ENCODE results near the gene BMX. TPM values are rescaled to one million over a fixed set of nuclear protein-coding genes. Genes with fewer than 3 reads are reported as not detected.

Gene BMX
- total RNA-seq, 1 donor from 2014 or later, result not detected

GRCh38 chrX:15567267-15567666, 66.7 kb downstream of the BMX start:
- intact Hi-C loops (cut with micrococcal nuclease), result loop anchor here (5.0 kb wide), 1 partner anchor 220 kb away; no protein-coding TSS in a partner anchor

DNA sequence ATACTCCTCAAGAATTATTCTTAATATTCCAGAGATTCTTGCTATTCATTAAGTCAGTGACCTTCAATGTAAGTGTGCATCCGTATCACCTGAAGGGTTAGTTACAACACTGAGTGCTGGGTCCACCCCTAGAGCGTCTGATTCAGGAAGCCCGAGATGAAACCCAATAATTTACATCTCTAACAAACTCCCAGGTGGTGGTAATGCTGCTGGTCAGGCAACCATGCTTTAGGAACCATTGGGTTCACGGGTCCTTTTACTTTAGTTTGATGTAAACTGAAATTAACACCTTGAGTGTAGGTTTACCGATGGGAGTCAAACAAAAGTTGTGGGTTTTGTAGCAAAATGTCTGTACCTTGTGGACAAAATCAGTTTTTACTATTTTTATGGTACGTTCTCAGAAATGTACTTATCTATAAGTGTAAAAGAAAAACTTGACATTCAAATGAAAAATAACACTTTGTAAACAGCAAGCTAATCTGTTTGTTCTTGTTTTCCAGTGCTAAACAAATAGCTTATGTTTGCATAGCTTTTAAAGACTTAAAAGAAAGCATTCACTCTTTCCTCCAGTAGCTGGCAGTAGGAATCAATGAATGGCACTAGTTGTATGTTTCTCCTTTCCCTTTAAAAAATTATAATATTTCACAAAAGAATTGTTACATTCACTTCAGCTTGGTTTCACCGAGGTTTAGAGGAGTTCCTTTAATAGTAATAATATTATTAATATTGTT, 67.4 kb downstream of the BMX start:
- intact Hi-C loops (cut with micrococcal nuclease), result loop anchor here (5.0 kb wide), 1 partner anchor 221 kb away; no protein-coding TSS in a partner anchor

DNA sequence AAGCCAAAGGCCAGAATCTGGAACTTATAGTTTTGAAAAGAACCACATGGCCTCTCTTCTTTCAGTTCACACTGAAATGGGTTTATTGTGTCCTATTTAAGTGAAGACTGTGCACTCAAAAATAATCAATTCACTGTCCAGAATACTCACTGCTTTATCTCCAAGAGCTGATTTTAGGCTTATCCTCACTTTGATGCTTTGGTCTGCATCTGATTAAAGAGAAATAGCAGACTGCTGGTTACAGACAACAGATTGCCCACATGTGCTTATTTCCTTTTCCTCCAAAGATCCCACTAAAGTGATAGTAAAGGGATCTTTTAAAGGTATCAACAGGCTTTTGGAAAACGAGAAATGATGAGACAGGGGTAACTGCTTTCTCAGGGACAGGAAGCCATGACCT, 69.5 kb downstream of the BMX start:
- intact Hi-C loops (cut with micrococcal nuclease), result no loop called here

- intact Hi-C loops (cut with micrococcal nuclease), result no loop called here
Observed at GRCh38 chrX:15574017-15574416, 73.4 kb downstream of the BMX start.

- intact Hi-C loops (cut with micrococcal nuclease), result no loop called here
Observed at GRCh38 chrX:15576019-15576418, 75.4 kb downstream of the BMX start.

DNA sequence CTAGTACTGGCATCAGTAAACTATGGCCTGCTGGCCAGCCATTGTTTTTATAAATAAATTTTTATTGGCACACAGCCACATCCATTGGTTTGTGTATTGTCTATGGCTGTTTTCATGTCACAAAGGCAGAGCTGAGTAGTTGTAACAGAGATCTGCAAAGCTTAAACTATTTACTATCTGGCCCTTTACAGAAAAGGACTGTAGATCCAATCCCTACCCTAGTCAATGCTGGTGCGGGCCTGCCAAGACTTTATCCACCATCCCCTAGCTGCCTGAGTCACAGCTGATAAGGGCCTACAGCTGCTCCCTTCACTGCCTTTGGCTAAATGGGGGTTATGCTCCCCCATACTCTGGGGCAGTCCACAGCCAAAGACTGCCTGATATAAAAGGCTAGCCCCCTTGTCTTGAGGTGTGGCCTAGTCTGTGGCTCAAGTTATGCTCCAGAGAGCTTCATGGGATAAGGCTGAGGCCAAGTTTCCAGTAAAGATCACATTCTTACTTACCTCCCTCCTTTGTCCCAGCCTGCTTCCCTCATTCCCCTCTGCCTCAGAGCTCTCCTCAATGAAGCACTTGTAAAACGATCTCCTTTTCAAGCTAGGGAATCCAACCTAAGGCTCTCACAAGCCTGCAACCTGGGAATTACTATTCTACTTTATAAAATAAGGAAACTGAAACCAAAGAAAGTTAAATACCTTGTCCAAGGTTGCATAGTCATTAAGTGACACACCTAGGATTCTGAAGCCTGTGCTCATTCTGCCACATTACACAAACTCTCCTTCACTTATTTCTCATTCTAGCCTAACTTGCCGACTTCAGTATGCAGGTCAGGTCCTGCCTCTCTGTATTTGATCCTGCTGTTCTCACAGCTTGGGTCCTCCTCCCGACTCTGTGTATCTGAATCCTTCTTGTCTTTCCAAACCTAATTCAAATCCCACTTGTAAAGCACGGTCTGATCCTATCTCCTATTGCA, 79.5 kb downstream of the BMX start:
- intact Hi-C loops (cut with micrococcal nuclease), result no loop called here

DNA sequence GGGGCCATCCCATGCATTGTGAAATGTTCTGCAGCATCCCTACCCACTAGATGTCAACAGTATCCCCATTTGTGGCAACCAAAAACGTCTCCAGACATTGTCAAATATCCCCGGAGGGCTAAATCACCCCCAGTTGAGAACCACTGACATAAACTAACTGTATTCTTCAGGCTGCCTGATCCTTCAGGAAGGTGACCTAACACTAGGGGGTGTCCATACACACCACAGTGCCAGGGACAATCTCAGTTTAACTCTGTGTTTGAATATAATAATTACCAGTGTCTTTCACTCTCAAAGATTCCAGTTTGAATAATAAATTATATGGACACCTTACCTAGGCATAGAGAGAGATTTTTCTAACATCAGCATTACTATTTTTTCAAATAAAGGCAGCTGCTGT, 93.8 kb downstream of the BMX start:
- intact Hi-C loops (cut with micrococcal nuclease), result no loop called here

- intact Hi-C loops (cut with micrococcal nuclease), result no loop called here
Observed at GRCh38 chrX:15598026-15598425, 97.4 kb downstream of the BMX start.

DNA sequence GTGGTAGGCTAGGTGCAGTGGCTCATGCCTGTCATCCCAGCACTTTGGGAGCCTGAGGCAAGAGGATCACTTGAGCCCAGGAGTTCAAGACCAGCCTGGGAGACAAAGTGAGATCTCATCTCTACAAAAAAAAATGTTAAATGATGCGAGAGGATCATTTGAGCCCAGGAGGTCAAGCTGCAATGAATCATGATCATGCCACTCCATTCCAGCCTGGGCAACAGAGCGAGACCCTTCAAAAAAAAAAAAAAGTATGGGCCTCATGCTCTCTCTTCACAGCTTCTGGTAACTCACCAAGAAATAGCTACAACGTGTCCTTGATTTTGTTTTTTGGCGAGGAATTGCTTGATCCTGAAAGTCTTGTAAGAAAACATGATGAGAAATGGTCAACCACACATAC, 98.9 kb downstream of the BMX start:
- intact Hi-C loops (cut with micrococcal nuclease), result no loop called here

- intact Hi-C loops (cut with micrococcal nuclease), result no loop called here
Observed at GRCh38 chrX:15600049-15600448, 99.4 kb downstream of the BMX start.

DNA sequence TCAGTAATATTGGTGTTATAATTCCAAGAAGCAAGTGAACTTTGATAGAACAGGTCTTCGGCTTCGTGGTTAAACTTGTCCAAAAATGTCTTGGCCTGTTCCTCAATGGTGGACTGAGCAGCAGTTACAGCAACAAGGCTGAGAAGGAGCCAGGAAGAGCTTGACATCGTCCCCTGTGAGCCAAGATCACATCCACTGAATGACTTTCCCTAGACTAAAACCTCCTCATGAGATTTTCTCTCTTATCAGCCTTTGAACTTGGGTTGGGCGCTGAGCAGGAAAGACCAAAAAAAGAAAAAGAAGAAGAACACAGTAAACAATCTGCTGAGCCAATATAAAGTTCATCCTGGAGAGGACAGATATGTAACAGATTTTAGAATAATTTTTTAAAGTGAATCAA, 100.1 kb downstream of the BMX start, which contains the start of gene ACE2:
ACE2 (minus strand) TSS at position 216 of the 400 bp plus-strand sequence; CDS start at position 167, 49 bp downstream.
- intact Hi-C loops (cut with micrococcal nuclease), result no loop called here

DNA sequence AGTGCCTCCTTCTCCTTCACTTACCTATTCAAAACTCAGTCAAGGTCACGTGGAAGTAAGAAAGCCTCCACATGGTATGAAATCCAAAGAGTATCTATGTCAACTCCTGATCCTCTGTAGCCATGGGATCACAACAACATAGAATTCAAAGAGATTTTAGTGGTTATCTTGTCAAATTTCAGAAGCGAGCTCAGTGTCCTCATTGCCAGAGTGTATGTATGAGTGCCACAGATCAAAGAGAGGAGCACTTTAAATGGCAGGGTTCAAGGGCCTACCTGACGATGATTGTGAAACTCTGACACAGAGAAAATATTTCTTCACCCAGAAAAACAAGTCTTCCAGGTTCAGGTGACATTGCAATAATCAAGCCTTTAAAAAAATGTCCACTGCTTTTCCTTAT, 101.3 kb downstream of the BMX start:
- intact Hi-C loops (cut with micrococcal nuclease), result no loop called here

DNA sequence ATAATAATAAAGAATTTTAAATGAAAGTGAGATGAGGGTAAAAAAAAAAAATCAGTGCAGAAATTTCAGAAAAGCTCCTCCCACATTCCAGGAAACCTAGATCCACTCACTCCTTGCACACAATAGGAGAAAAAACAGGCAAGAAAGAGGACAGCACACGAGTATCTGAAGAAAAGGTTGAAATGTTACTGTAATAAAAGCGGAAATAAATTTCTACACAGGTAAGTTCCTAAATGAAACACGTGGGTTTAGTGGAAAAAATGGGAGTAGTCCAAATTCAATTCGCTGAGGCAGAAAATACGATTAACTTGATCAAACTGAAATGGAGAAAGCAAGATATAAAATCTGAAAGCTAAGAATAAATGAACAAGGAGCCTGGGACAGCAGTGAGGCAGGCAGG, 102.2 kb downstream of the BMX start:
- intact Hi-C loops (cut with micrococcal nuclease), result no loop called here

- intact Hi-C loops (cut with micrococcal nuclease), result no loop called here
Observed at GRCh38 chrX:15605226-15605625, 104.6 kb downstream of the BMX start.

Other genes starting within 250 kb of the BMX start
- 0.77 and 1.2 TPM in 2 replicates for gene ASB9, start 230.7 kb upstream of the BMX start, total RNA-seq
- not detected in 2 replicates for gene ASB11, start 185.2 kb upstream of the BMX start, total RNA-seq
- gene PIGA, start 165.3 kb upstream of the BMX start, total RNA-seq, result 19.1 and 19.2 TPM in 2 replicates
- not detected in 2 replicates for gene VEGFD, start 116.4 kb upstream of the BMX start, total RNA-seq
- gene PIR, start 7.5 kb upstream of the BMX start, total RNA-seq, result 5.8 and 6.2 TPM in 2 replicates
- not detected in 2 replicates for gene ACE2, start 100.2 kb downstream of the BMX start, total RNA-seq
- gene CLTRN, start 164.0 kb downstream of the BMX start, total RNA-seq, result 0.16 TPM in 1 of 2 replicates, not detected in the other
- 18.1 and 21.1 TPM in 2 replicates for gene CA5B, start 237.5 kb downstream of the BMX start, total RNA-seq